GM12892 (cell line): Measurements from ENCODE around the gene VSIG10L.

Source experiments
- POLR2A ChIP-seq: IDR thresholded peaks from 2 replicates; pipeline ENCODE4 v1.6.1; 2011; ENCODE audit warnings: low read depth, low read length, control low read depth
- POLR2AphosphoS5 ChIP-seq: IDR thresholded peaks from 2 replicates; pipeline ENCODE4 v1.6.1; 2011; ENCODE audit warnings: low read depth, low read length, control low read depth
- TAF1 ChIP-seq: IDR thresholded peaks from 2 replicates; pipeline ENCODE4 v1.6.1; 2011; ENCODE audit warnings: low read depth, mild to moderate bottlenecking, control low read depth, low read length, borderline replicate concordance

DNA sequence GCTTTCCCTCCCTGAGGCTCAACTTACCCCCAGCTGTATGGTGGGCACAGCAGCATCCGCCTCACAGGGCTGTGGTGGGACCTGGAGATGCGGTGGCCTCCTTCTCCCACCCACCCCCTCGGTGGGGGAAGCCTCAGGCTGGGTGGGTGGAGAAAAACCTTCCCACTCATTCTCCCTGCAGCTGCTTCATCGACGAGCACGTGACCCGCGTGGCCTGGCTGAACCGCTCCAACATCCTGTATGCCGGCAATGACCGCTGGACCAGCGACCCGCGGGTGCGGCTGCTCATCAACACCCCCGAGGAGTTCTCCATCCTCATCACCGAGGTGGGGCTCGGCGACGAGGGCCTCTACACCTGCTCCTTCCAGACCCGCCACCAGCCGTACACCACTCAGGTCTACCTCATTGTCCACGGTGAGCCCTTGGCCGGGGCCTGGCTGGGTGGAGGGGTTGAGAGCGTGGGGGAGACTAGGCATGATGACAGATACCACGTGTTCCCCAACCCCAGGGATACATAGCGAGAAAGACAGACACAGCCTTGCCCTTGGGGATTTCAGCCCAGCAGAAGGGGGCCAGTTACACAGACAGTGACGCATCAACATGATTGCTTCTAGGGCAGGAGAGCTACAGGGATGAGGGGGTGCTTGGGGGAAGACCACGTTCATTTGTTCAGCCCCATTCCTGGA is 18.3 kb downstream of the VSIG10L start:
- TF ChIP-seq POLR2A: no peak
- TF ChIP-seq POLR2AphosphoS5: no peak
- TF ChIP-seq TAF1: no peak
